ENCODE measurements around the gene THOP1. TPM values are rescaled to one million over a fixed set of nuclear protein-coding genes. Genes with fewer than 3 reads are reported as not detected.
A peak's percentile ranks its signal among the peaks of the same experiment; 100 is the strongest.

The THOP1 gene
- total RNA-seq, 2 experiments from 2014 or later, result 106 to 121 TPM

- peak; percentile 99 for ATAC-seq
- DNase-seq, result peak; percentile 98
- H3K4me3 Mint-ChIP-seq, result peak within 1 kb of the TSS; percentile 83
- H3K9me3 Mint-ChIP-seq (ENCODE audit: insufficient read depth), result peaks cover 12% of the 10 kb centered on the region
- H3K27ac Mint-ChIP-seq, result peak within 1 kb of the TSS; percentile 82
- peaks cover 3% of the 10 kb centered on the region for H3K27me3 Mint-ChIP-seq (ENCODE audit: low read depth)
- ChIA-PET POLR2A (interaction anchor here (0.6 kb wide), 1 partner anchor 10 kb away, joined by 3 read pairs; no protein-coding TSS in a partner anchor), CTCF (interaction anchor here (0.6 to 1.2 kb wide), 12 partner anchors 9 to 379 kb away, joined by 3 to 6 read pairs (median 4); partner anchors contain the start of gene ZNF554)
- H3K36me3 Mint-ChIP-seq (ENCODE audit: low read depth), result peaks cover 20% of the 10 kb centered on the region
- peaks cover 11% of the 10 kb centered on the region for H3K4me1 Mint-ChIP-seq (ENCODE audit: low read depth)
These were observed 55.8 kb downstream of the THOP1 start, which contains the start of gene ZNF555 for GRCh38 chr19:2840794-2841791. Gene ZNF555 (plus strand): TSS chr19:2841475. CDS start chr19:2841573, 98 bp downstream.

DNA sequence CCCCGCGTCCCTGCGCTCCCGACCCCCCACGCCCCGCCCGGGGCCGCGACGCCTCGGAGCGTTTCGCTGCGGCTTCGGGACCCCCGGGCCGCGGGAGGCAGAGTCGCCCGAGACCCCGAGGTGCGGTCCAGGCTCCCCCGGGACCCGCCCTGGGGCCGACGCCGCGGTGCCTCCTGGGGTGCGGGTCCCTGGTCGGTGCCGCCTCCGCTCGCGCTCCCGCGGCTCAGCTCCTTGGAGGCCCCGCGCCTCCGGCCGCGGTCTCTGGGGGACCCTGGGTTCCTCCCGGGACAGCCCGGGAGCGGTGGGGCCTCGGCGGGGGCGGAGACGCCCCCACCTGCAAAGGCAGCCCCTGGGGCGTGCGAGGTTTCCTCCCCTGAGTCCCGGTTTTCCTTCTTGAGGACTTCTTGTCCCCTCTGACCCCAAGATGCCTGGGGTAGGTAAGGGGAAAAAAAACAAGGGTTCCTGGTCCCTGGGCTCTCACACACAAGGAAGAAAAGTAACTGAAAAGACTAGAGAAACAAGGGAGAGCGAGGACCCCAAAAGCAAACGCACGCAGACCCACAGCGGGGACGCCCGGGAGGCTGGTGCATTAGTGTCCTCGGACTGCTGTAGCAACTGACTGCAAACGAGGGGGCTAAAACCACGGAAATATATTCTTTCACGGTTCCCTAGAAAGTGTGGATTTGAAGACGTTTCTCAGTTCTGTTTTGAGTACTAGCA, 56.7 kb downstream of the THOP1 start:
- Mint-ChIP-seq H3K27ac (peak overlapping the region; percentile 13), H3K27me3 (ENCODE audit: low read depth) (peaks cover 3% of the 10 kb centered on the region), H3K9me3 (ENCODE audit: insufficient read depth) (peaks cover 3% of the 10 kb centered on the region), H3K4me1 (ENCODE audit: low read depth) (peaks cover 11% of the 10 kb centered on the region), H3K36me3 (ENCODE audit: low read depth) (peaks cover 11% of the 10 kb centered on the region), H3K4me3 (peak overlapping the region; percentile 51)
- ATAC-seq (peak; percentile 4), DNase-seq (no peak)
- ChIA-PET CTCF (interaction anchor here (1.0 to 1.2 kb wide), 7 partner anchors 18 to 194 kb away, joined by 3 to 6 read pairs (median 5); partner anchors contain the start of gene ZNF554), POLR2A (interaction anchor here (0.6 kb wide), 1 partner anchor 9 kb away, joined by 3 read pairs; no protein-coding TSS in a partner anchor)

- Mint-ChIP-seq H3K4me3 (no peak overlapping the region), H3K36me3 (ENCODE audit: low read depth) (peaks cover 16% of the 10 kb centered on the region), H3K27ac (no peak overlapping the region), H3K9me3 (ENCODE audit: insufficient read depth) (peaks cover 9% of the 10 kb centered on the region), H3K27me3 (ENCODE audit: low read depth) (peaks cover 3% of the 10 kb centered on the region), H3K4me1 (ENCODE audit: low read depth) (peaks cover 13% of the 10 kb centered on the region)
- CTCF ChIA-PET, result interaction anchor here (1.3 kb wide), 1 partner anchor 584 kb away, joined by 3 read pairs; no protein-coding TSS in a partner anchor
- POLR2A ChIA-PET, result no interaction called here
- ATAC-seq (no peak), DNase-seq (no peak)
These were observed 59.8 kb downstream of the THOP1 start for GRCh38 chr19:2845107-2845506.

DNA sequence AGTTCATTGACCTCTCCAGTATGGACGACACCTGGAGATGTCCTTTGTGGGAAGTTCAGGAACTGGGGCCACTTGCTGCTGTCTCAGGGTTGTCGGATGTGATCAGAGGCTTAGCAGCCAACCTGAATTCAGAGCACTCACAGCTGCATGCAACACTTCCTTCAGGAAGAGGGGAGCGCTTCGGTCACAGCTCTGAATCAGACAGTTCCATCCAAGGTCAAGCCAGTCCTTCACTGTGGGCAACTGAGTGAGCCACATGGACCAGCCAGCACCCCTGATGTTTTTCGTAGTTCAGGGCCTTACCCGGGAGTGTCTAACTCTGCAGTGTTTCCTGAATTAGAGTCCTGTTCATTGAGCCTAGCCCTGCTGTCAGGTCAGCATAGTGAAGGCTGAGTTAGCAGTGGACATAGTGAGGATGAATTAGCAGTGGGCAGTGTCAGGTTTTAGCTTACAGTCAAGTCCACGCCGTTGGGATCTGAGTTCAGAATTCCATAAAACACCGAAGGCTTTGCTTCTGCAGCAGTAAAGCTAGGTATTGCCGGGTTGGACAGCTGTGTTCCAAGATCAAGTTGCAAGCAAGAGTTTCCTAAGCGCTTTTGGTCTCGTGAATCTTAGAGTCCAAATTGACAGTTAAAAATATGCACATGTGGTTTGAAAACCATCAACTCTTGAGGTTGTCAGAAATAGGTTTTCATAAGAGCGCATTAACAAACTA, 61.0 kb downstream of the THOP1 start:
- H3K27ac Mint-ChIP-seq, result no peak overlapping the region
- peaks cover 16% of the 10 kb centered on the region for H3K4me1 Mint-ChIP-seq (ENCODE audit: low read depth)
- peaks cover 17% of the 10 kb centered on the region for H3K9me3 Mint-ChIP-seq (ENCODE audit: insufficient read depth)
- DNase-seq, result no peak
- no peak for ATAC-seq
- ChIA-PET CTCF (no interaction called here), POLR2A (no interaction called here)
- H3K27me3 Mint-ChIP-seq (ENCODE audit: low read depth), result peaks cover 3% of the 10 kb centered on the region
- no peak overlapping the region for H3K4me3 Mint-ChIP-seq
- H3K36me3 Mint-ChIP-seq (ENCODE audit: low read depth), result peaks cover 25% of the 10 kb centered on the region

- DNase-seq (no peak), ATAC-seq (no peak)
- peaks cover under 1% of the 10 kb centered on the region for H3K27me3 Mint-ChIP-seq (ENCODE audit: low read depth)
- POLR2A ChIA-PET, result no interaction called here
- peaks cover 35% of the 10 kb centered on the region for H3K36me3 Mint-ChIP-seq (ENCODE audit: low read depth)
- peaks cover 12% of the 10 kb centered on the region for H3K4me1 Mint-ChIP-seq (ENCODE audit: low read depth)
- CTCF ChIA-PET, result no interaction called here
- H3K4me3 Mint-ChIP-seq, result no peak overlapping the region
- H3K9me3 Mint-ChIP-seq (ENCODE audit: insufficient read depth), result peaks cover 22% of the 10 kb centered on the region
- H3K27ac Mint-ChIP-seq, result no peak overlapping the region
These were observed 62.2 kb downstream of the THOP1 start for GRCh38 chr19:2847507-2847906.

DNA sequence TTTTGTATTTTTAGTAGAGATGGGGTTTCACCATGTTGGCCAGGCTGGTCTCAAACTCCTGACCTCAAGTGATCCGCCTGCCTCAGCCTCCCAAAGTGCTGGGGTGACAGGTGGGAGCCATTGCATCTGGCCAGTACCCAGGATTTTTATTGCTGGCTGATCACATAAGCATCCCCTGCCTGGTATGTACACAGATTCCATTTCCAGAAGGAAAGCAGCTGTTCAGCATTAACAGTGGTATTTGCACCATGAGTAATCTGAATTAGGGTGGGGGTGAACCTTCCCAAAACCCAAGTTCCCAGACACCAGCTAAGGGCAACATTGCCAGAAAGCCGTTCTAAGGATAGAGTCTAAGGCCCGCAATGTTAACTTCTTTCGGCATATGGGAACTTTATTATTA, 63.3 kb downstream of the THOP1 start:
- ChIA-PET POLR2A (no interaction called here), CTCF (no interaction called here)
- Mint-ChIP-seq H3K4me1 (ENCODE audit: low read depth) (peaks cover 8% of the 10 kb centered on the region), H3K27me3 (ENCODE audit: low read depth) (no peaks in the 10 kb centered on the region), H3K36me3 (ENCODE audit: low read depth) (peaks cover 42% of the 10 kb centered on the region), H3K4me3 (no peak overlapping the region), H3K9me3 (ENCODE audit: insufficient read depth) (peaks cover 31% of the 10 kb centered on the region), H3K27ac (no peak overlapping the region)
- DNase-seq (no peak), ATAC-seq (no peak)

- DNase-seq, result no peak
- Mint-ChIP-seq H3K36me3 (ENCODE audit: low read depth) (peaks cover 54% of the 10 kb centered on the region), H3K27me3 (ENCODE audit: low read depth) (no peaks in the 10 kb centered on the region), H3K9me3 (ENCODE audit: insufficient read depth) (peaks cover 46% of the 10 kb centered on the region), H3K27ac (no peak overlapping the region), H3K4me3 (no peak overlapping the region), H3K4me1 (ENCODE audit: low read depth) (peaks cover 8% of the 10 kb centered on the region)
- no peak for ATAC-seq
- POLR2A ChIA-PET, result interaction anchor here (0.6 kb wide), 2 partner anchors 9 to 740 kb away, joined by 3 read pairs; no protein-coding TSS in a partner anchor
- CTCF ChIA-PET, result interaction anchor here (0.9 kb wide), 1 partner anchor 283 kb away, joined by 3 read pairs; no protein-coding TSS in a partner anchor
These were observed 65.1 kb downstream of the THOP1 start for GRCh38 chr19:2850256-2850925.

DNA sequence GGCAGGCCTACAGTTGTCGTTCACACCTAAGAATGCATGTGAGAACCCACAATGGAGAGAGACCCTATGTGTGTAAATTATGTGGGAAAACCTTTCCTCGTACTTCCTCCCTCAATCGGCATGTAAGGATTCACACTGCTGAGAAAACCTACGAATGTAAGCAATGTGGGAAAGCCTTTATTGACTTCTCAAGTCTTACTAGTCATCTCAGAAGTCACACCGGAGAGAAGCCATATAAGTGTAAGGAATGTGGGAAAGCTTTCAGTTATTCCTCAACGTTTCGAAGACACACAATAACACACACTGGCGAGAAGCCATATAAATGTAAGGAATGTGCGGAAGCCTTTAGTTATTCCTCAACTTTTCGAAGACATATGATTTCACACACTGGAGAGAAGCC, 67.3 kb downstream of the THOP1 start:
- ChIA-PET CTCF (interaction anchor here (1.4 kb wide), 1 partner anchor 12 kb away, joined by 4 read pairs; the partner anchor contains the start of gene ZNF555), POLR2A (no interaction called here)
- Mint-ChIP-seq H3K4me3 (no peak overlapping the region), H3K4me1 (ENCODE audit: low read depth) (peaks cover 20% of the 10 kb centered on the region), H3K27ac (no peak overlapping the region), H3K36me3 (ENCODE audit: low read depth) (peaks cover 60% of the 10 kb centered on the region), H3K9me3 (ENCODE audit: insufficient read depth) (peaks cover 55% of the 10 kb centered on the region), H3K27me3 (ENCODE audit: low read depth) (no peaks in the 10 kb centered on the region)
- no peak for DNase-seq
- no peak for ATAC-seq

DNA sequence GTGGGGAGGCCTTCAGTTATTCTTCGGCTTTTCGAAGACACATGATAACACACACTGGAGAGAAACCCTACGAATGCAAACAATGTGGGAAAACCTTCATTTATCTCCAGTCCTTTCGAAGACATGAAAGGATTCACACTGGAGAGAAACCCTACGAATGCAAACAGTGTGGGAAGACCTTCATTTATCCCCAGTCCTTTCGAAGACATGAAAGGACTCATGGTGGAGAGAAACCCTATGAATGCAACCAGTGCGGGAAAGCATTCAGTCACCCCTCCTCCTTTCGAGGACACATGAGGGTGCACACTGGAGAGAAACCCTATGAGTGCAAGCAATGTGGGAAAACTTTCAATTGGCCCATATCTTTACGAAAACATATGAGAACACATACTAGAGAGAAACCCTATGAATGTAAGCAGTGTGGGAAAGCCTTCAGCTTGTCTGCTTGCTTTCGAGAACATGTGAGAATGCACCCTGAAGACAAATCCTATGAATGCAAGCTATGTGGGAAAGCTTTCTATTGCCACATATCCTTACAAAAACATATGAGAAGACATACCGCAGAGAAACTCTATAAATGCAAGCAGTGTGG, 67.8 kb downstream of the THOP1 start:
- H3K36me3 Mint-ChIP-seq (ENCODE audit: low read depth), result peaks cover 60% of the 10 kb centered on the region
- ChIA-PET POLR2A (no interaction called here), CTCF (interaction anchor here (1.4 kb wide), 1 partner anchor 12 kb away, joined by 4 read pairs; the partner anchor contains the start of gene ZNF555)
- H3K4me1 Mint-ChIP-seq (ENCODE audit: low read depth), result peaks cover 20% of the 10 kb centered on the region
- no peak overlapping the region for H3K27ac Mint-ChIP-seq
- H3K9me3 Mint-ChIP-seq (ENCODE audit: insufficient read depth), result peaks cover 55% of the 10 kb centered on the region
- no peaks in the 10 kb centered on the region for H3K27me3 Mint-ChIP-seq (ENCODE audit: low read depth)
- H3K4me3 Mint-ChIP-seq, result no peak overlapping the region
- ATAC-seq, result no peak
- no peak for DNase-seq

- POLR2A ChIA-PET, result no interaction called here
- H3K4me3 Mint-ChIP-seq, result no peak overlapping the region
- peaks cover 56% of the 10 kb centered on the region for H3K9me3 Mint-ChIP-seq (ENCODE audit: insufficient read depth)
- no peak for ATAC-seq
- no peaks in the 10 kb centered on the region for H3K27me3 Mint-ChIP-seq (ENCODE audit: low read depth)
- CTCF ChIA-PET, result no interaction called here
- peaks cover 62% of the 10 kb centered on the region for H3K36me3 Mint-ChIP-seq (ENCODE audit: low read depth)
- no peak overlapping the region for H3K27ac Mint-ChIP-seq
- peaks cover 20% of the 10 kb centered on the region for H3K4me1 Mint-ChIP-seq (ENCODE audit: low read depth)
- no peak for DNase-seq
These were observed 69.5 kb downstream of the THOP1 start for GRCh38 chr19:2854849-2855248.

All from activated CD8-positive, alpha-beta T cell treated with anti-CD3 and anti-CD28 coated beads, Interleukin-2, amount 10 ng/mL, durations not matched to agents 7 days and 5 days (primary cell).